Suppressor macrophage (primary cell): ENCODE results near the gene MAP3K3.

Experiments
- DNase-seq, 4 experiments: peaks; one replicate each; pipeline ENCODE4 v3.0.0-alpha.2; 2020 to 2022

Gene MAP3K3

DNA sequence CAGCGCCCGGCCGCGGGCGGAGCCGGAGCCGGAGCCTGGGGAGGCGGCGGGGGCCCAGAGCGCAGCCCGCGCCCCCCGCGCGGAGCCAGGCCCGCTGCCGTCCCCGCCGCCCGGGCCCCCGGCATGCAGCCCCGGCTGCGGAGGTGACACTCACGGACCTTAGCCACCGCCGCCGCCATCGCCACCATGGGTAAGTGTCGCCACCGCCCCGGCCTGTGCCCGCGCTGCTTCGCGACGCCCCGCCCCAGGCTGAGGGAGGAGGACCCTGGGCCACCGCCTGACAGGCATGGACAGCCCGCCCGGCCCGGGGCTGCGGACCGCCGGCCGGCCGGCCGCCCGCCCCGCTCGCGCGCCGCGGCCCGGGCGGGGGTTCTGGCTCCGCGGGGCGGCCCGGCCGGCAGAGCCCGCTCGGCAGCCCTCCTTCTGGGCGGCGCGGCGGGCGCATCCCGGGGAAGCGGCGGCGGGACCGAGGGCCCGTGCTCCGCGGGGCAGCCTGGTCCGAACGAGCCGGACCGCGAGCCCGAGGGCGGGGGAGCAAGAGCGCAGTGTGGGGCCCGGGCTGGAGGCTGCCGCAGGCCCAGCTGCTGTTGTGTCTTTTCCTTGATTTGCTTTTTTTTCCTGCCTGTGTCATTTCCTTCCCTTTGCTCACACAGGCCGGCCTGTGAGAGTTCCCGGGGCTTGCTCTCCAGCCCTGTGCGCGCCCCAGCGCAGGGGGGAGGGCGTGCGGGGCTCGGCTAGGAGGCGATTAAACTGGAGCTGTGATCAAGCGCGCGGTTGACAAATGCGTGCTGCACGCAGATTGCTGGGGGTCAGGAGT, 565 bp downstream of the MAP3K3 start:
- DNase-seq: peak; percentile 66 to 91 (median 84)

DNA sequence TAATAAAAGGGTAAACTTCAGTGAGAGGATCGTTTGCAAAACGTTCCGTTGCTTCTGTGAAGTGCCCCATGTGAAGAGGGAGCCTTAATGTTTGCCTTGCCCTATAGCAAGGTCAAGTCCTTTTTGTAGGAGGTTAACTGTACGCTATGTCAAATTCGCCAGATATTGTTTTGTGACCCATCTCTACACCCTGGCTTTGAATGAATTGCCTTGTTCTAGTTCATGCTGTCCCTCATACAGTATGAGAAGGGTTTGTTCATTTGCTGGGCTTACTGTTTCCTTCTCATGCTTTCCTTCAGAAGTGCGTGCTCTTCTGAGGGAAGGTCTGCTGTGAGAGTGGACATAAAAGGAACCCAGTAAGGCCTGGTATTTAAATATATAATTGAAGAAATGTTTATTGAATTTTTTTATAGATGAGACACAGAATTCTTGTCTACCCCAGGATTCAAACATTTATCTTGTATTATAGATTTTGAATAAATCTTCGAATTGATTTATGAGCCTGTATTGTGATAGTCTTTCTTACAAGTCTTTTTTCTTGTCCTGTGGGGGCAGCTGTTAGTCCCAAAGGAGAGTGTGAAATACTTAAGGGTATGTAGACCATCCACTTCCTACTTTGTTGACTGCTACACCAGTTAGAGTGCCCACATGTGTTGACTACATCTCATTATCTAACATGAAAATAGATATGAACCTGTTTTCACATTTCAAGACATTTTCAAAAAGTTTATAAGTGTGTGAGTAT, 1.7 kb downstream of the MAP3K3 start:
- peak in 2 of 4 experiments; percentile 37 to 45 for DNase-seq

DNA sequence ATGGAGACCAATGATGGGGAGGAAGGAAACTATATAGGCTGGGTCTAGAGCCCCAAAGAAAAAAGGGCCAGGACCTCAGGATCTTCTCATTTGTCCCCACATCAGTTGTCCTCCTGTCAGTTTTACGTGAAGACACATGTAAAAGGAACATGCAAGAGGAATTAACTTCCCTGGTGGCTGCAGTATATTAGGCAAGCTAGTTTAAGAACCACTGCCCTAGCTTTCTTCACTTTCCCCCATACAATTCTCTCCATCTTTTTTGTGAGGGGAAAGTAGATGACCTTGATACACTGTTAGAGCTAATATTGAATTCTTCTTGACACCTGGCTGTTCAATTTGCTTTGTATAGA, 2.3 kb downstream of the MAP3K3 start:
- DNase-seq: peak in 2 of 4 experiments; percentile 48 to 51

DNA sequence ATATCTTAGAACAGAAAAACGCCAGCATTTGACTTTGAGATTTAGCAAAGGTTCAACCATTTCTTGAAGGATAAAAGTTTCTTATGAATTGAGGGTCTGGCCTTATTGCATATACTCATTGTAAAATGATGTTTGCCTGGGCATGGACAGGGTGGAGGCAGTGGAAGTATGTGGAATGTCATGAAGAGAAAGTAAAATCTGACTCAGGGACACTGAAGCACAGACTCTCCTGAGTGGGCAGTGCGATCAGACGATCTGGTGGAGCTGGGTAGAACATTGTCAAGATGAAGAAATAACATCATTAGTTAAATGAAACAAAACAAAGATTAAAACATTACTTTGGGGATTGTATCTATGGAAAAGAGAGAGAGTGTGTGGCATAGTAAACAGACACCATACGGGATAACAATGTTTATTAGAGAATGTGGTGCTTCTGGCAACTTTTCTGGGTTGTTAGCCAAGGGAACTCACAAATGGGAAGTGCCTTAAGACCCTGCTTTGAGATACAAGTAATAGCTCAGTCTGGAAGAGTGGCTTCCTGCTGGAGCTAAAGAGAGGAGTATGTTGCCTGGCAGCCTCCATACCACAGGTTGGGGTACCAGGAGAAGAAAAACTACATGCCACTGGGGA, 4.4 kb downstream of the MAP3K3 start:
- DNase-seq: peak in 3 of 4 experiments; percentile 32 to 58 (median 50)

DNA sequence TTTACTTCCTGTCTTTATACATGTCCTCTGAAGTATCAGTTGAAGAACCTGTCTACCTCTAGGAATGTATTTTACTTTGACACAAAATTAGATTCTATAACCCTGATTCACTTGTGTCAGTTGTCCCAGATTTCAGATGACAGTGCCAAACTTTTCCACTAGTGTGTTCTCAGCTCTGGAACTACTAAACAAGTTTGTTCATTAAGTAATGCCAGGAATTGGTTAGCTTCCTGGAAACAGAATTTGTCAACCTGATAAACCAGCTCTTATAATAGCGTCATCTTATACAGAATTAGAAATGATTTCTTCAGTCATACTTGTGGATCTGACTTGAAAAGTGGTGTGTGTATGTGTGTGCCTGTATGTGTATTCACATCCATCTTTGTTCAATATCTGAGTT, 7.4 kb downstream of the MAP3K3 start:
- DNase-seq: no peak

DNA sequence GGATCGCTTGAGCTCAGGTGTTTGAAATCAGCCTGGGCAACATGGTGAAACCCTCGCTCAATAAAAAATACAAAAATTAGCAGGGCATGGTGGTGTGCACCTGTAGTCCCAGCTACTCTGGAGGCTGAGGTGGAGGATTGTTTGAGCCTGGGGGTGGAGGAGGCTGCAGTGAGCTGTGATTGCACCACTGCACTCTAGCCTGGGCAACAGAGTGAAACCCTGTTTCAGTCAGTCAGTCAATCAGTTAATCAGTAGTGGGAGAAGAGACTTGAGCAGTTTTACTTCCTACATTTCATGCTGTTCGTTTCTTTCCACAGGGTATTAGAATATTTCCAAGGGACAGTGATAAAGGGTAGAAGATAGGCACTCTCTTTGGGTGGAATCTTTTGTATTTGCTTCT, 8.8 kb downstream of the MAP3K3 start:
- DNase-seq: peak in 1 of 4 experiments; percentile 35

DNA sequence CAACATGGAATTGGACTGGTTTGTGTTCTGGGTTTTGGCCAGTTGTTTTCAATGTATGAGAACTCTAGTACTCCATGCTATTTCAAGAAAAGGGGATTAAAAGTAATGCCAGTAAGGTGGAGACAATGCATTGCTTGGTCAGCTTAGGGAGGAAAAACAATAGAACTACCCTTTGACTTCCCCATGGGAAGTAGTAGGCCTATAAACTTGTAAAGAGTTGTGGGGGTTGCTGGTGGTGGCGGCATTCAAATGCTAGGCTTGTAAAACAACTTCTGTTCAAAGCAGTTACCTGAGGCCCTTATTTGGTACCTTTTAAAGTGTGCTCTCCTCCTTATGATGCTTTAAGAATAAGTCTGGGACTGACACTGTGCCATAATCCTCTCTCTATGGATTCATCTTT, 9.4 kb downstream of the MAP3K3 start:
- DNase-seq: no peak

DNA sequence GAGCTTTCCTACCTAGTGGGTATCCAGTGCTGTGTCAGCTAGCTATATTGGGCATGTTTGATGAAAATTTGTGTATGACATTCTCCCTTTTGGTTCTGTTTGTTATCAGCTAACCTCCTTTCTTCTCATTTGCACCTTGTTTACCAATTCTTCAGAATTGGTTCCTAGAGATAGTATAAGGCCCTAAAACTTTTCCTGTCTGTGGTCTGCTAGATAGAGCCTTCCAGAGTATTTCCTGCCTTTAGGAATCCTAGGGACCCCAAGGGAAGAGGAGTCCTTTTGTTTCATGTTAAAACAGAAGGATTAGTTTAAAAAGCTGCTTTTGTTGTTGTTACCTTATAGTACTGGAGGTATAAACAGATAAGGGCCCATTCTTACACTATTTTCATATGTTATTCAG, 11.5 kb downstream of the MAP3K3 start:
- DNase-seq: no peak

DNA sequence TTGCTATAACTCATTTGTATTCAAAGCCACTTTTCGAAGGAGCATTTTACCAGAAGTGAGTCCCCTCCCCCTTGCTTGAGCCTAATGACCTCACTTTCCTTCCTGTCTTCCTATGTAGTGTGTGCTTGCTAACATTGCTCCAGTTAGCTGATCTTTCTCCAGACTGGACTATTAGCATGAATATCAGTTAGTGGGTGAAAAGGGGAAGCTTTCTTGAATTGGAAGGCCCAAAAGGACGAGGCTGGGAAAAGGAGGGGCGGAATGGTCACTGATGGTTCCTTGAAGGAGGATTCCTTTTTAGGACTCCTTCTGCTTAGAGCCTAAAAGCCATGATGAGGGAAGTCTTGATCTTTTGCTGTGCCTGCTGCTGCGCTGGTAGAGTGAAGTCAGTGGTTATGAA, 11.9 kb downstream of the MAP3K3 start:
- DNase-seq: peak; percentile 82 to 92 (median 88)

DNA sequence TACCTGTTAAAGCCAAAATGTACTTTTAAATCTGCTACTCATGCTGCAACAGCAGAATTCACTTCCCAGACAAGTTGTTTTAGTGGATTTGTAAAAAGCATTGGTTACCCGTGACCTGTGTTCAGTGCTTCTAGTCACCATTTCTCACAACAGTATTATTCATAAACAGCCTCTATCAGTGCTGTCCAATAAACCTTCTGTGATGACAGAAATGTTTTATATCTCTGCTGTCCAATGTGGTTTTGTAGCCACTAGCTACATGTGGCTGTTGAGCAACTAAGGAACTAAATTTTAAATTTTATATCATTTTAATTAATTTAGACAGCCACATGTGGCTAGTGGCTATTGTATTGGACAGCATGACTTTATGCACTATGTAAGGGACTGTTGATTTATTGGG, 12.6 kb downstream of the MAP3K3 start:
- no peak for DNase-seq

DNA sequence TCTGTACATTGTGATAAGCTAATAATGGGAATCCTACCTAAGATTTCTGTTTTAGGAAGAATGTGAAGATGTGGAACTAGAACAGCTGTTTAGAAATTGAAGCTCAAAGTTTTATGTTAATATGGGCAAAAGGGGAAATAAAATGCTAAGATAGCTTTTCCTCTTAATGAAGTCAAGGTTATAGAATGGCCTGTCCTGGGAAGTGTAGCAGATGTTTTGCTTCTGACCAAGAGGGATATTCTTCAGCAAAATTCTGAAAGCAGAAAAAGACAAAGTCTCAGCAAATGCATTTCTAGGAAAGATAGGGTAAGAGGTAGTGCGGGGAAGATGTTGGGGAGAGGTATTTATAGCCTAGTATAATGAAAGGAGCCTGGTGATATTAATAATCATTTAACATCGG, 13.1 kb downstream of the MAP3K3 start:
- peak in 3 of 4 experiments; percentile 21 to 56 (median 48) for DNase-seq

DNA sequence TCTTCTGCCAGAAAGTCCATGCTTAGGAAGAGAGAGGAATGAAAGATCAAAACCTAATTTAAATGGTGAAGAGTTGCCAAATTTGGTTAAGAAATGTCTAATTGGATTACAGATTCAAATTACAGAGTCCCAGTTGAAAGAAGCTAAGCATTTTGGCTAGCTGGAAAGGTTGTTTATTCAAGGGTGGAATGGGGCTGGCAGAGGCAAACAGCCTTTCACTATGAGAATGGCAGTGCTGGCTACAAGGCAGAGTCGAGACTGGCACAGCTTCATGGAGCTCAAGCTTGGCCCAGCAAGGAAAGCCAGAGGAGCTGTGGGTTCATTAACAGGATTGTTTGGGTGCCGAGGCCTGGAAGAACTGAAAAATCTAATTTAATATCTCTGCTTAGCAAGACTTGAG, 13.6 kb downstream of the MAP3K3 start:
- DNase-seq: no peak

DNA sequence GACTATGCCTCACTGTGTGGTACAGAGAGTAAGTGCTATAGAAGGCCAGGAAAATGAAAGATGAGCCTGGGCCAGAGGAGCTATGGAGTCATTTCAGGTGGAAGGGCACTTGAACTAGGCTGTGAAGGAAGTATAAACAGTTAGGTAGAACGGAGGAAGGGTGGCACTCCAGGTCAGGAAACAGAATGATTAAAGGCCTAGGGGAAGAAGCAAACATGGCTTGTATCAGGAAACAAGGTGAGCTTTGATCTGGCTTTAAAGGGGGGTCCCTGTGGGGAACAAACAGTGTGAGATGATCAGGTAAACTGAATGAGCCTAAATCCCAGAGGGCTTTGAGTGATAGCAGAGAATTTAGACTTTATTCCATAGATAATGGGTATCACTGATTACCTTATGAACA, 16.9 kb downstream of the MAP3K3 start:
- no peak for DNase-seq

DNA sequence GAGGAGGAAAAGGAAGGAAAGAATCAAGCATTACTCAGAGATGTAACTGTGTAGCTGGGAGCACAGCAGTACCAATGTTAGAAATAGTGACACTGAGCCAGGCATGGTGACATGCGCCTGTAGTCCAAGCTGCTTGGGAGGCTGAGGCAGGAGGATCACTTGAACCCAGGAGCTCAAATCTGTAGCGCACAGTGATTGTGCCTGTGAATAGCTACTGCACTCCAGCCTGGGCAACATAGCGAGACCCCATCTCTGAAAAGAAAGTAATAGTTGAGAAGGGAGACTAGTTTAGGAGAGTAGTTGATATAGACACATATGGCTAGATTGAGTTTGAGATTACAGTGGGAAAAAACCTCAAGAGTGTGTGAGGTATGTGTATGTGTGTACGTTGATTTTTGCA, 17.8 kb downstream of the MAP3K3 start:
- DNase-seq: no peak

DNA sequence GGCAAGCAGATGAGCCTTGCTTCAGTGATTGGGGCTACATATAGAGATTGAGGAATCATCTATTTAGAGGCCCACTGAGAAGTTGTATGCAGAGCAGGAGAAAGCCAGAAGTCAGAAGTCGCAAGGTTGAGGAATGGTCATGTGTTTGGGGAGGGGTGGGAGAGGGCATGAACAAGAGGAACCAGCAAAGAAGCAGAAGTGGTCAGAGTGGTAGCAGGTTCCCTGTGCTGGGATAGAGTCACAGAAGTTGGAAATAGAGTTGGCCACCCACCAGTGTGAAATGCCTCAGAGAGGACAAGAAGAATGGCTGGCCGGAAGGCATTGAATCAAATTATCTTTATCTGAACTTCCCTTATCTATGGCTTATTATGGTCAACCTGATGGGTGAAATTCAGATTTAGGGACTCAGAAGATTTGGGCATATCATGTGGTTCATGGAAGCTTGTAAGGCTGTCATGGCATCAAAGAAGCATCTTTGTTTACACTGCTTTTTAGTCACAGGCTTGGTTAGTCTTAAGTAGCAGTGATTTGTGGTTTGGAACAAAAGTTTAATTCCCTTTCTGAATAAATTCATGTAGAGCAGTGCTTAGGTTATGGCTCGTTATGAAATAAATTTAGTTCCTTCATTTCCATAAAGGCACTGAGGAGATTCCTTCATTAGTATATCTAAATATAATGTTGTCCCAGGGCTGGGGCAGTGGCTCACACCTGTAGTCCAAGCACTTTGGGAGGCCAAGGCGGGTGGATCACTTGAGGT, 19.7 kb downstream of the MAP3K3 start:
- DNase-seq: peak; percentile 90 to 96 (median 94)

DNA sequence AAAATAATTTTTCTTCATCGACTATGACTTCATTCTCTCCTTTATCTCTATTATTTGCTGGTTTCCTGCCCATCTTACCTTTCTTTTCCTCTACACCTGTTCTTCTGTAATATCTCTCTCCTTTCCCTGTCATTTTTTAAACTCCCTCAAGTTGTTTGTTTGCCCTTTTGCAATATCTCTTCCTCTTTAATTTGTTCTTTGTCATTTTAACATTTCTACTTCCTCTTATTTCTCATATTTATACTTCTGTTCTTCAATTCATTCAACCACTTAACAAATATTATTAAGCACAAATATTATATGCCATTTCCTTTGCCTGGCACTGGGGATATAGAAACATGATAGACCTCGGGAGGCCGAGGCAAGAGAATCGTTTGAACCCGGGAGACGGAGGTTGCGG, 22.6 kb downstream of the MAP3K3 start:
- peak in 2 of 4 experiments; percentile 52 to 65 for DNase-seq

DNA sequence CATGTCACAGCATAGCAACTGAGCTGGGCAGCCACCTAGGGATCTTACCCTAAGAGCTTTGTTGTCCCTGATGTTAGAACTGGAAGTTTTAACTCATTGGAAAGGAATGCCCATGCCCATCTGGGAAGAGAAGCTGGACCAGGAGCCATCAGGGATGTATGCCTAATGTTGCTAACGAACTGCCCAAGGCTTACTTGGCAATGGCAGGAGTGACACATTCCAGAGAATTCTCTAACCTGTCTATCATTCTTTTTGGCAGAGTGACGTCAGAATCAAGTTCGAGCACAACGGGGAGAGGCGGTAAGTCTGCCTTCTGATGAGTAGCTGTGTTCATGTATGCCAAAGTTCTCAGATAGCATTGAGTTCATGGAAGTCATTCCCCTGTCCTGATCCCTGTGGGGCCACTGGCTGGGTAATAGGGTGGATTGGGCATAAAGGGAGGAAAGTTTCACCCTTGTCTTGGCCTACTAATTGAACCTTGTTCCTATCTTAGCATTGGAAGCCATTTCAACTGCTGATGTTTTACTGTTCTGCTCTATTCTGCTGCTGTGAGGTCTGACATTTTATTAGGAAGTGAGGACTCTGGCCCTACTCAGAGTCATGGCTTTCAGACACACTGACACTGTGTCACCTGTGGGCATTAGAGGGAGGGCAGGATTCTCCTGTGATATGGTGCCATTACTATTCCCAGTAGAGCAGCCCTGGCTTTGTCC, 23.7 kb downstream of the MAP3K3 start:
- DNase-seq: peak in 1 of 4 experiments; percentile 22

DNA sequence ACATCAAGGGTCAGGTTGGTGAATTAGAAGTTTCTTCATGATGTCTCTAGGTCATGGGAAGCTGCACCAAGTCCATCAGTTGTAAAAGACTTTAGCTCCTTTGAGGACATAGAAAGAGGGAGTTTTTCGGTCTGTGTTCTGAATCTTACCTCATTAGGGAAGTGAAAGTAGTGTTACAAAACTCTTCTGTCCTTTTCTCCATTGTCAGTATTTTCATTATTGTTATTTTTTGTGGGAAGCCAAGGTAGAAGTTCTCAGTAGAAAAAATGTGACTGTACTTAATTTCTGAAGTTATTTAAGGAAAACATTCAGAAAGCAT, 24.2 kb downstream of the MAP3K3 start:
- DNase-seq: peak; percentile 54 to 91 (median 76)

DNA sequence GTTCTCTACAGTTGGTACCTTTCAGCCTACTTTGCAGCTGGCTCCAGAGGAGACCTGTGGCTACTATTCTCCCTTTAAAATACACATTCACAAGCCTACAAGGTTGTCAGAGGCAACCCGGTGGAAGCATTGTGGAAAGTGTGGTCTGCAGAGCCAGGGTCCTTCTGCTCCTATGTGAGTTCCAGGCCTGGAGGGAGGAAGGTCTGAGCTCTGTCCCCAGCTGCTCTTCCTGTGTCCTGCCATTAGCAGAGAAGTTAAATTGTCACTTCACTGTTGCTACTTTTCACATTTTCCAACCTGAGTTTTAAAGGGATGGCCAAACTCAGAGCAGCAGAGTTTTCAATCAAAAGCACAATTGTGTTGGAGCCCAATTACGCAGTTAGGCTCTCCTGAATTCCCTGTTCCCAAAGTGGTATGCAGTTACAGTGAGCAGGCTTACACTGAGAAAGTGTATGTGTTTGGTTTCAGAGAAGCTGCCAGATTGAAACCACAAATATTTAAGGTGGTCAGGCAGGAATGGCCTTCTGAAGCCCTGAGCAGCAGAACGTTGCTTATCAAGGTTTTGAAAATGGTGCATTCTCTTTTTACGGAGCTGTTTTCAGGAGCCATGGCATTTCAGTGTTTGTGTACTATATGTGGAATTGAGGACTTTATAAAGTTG, 25.0 kb downstream of the MAP3K3 start:
- DNase-seq: no peak

DNA sequence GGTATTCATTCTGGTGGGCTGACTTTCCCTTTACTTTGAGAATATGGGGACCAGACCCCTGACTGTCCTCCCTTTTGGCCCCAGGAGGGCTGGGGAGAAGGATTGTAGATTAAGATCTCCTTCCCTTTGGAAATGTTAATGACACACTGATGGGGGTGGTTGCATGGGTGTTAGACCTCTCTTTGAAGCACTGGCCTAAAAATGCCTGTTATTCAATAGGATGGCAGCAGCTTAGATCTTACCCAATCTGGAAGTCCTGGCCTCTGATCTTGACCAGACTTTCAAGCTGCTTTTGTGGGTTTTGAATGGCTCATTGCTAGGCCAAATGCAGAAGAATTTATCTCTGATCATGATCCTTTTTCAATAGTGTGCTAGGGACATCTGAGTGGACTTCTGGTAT, 25.7 kb downstream of the MAP3K3 start:
- DNase-seq: peak in 1 of 4 experiments; percentile 17

DNA sequence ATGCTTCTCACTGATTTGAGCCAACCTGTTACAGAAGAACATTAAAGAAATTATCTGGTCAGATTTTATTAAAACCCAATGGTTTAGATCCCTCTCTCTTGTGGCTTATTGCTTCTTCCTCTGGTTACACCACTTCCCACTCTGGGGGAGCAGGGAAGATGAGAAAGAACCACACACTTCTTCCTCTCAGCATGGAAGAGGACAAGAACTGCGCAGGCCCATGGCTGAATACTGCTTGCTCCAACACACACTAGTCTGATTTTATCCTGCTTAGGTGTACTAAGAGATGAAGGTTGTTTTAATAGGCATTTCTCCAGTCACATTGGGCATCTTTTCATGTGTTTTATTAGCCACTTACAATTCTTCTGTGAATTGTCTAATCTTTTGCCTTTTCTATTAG, 27.6 kb downstream of the MAP3K3 start:
- DNase-seq: peak; percentile 51 to 80 (median 76)

DNA sequence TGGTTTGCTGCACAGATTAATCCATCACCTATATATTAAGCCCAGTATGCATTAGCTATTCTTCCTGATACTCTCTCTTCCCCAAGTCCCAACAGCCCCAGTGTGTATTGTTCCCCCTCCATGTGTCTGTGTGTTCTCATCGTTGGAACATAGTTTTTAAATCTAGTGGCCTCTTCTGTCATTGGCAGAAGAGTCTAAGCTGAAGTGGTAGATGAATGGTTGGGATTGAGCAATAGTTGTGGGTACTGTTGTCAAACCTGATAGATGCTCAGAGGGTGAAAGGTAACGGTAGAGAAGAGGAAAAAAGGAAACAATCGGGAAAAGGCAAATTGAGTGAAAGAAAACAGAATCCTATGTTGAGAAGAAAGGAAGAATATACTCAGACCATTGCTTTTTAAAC, 29.9 kb downstream of the MAP3K3 start:
- DNase-seq: no peak
